Ascending aorta (tissue), 2 donors: Measurements from ENCODE around the gene METTL15. TPM values are rescaled to one million over a fixed set of nuclear protein-coding genes. Genes with fewer than 3 reads are reported as not detected.

Source experiments
- DNase-seq, 2 donors: peaks; one replicate each; pipeline ENCODE4 v3.0.0-alpha.2; 2019; ENCODE audit warnings: low spot score in 2 of 2
- H3K27ac ChIP-seq, 2 donors: fragments of 200-600 bp; sonication (generic); one replicate each; pipeline ENCODE4 v1.5.1; 2016 to 2017; ENCODE audit warnings: mild to moderate bottlenecking in 1 of 2
- H3K27me3 ChIP-seq: fragments of 200-600 bp; sonication (generic); one replicate; pipeline ENCODE4 v1.5.1; 2017
- H3K36me3 ChIP-seq, 2 donors: fragments of 200-600 bp; sonication (generic); one replicate each; pipeline ENCODE4 v1.5.1; 2016
- H3K4me1 ChIP-seq, 2 donors: fragments of 200-600 bp; sonication (generic); one replicate each; pipeline ENCODE4 v1.5.1; 2016 to 2017; ENCODE audit warnings: mild to moderate bottlenecking in 1 of 2
- H3K4me3 ChIP-seq, 2 donors: fragments of 200-600 bp; sonication (generic); one replicate each; pipeline ENCODE4 v1.5.1; 2016 to 2017; ENCODE audit warnings: mild to moderate bottlenecking in 1 of 2
- H3K9me3 ChIP-seq, 2 donors: fragments of 200-600 bp; sonication (generic); one replicate each; pipeline ENCODE4 v1.5.1; 2016
- CTCF ChIP-seq, 3 experiments: fragments of 200-600 bp in 2 of 3; fragments of 450-650 bp in 1 of 3; sonication (generic) in 2 of 3; IDR thresholded peaks; one replicate each; pipeline ENCODE4 v1.5.1; 2016 to 2019; ENCODE audit warnings: antibody characterized with exemption in 3 of 3, mild to moderate bottlenecking in 1 of 3, moderate library complexity in 1 of 3
- intact Hi-C: fragments of 100-400 bp; cut with DNase I; formaldehyde crosslinking; loops from one replicate; pipeline ENCODE4 v1.15.1; 2023
- total RNA-seq: library from RNA; depleted of rRNA; stranded (reverse); fragments of >200 nt; gene quantifications from one replicate; pipeline ENCODE4 v1.1.0, GENCODE V29; 2016

METTL15 gene
- total RNA-seq, 1 donor from 2014 or later: 0.32 TPM

DNA sequence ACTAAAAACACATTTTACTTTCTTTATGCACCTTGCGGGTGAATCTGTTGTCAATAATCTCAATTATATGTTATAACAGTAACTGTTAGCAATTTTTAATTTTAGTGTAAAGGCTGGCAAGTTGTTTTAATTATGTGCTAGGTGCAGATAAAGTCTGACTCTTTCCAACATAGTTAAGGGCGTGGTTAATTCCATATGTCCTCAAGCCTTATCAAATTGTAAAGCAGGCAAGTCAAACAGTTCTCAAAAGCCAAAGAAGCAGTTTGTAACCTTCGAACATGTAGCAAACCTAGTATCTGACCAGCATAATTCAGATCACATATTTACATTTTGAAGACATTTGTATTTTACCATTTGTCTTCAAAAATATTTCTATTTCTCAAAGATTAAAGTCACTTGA is 29.2 kb downstream of the METTL15 start:
- no peak for TF ChIP-seq CTCF (IDR thresholded peaks at IDR 0.05)
- DNase-seq: no peak
- Histone ChIP-seq H3K27ac (no peak overlapping the region), H3K9me3 (no peaks in the 10 kb centered on the region), H3K4me1 (no peaks in the 10 kb centered on the region), H3K27me3 (no peaks in the 10 kb centered on the region), H3K4me3 (no peak overlapping the region), H3K36me3 (peaks cover 0 to 10% of the 10 kb centered on the region in 2 donors)
- intact Hi-C loops: no loop called here

DNA sequence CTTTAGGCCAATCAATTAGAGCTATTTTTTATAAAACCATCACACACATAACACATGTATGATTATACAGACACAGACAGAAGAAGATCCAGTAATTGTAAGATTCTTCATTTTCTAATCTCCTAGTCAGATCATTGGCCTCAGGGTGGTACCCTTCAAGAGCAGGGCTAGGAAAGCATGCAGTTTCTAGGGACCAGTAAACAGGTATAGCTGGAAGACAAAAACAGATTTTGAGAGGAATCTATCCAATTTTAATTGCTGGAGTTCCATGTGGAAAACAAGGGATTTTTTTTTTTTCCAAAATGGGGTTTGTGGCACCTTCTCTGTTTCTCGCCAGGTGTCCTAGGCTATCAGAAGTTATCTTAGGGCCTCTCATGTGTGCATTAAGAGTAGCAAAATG is 29.6 kb downstream of the METTL15 start:
- Histone ChIP-seq H3K4me1 (no peaks in the 10 kb centered on the region), H3K27me3 (no peaks in the 10 kb centered on the region), H3K9me3 (no peaks in the 10 kb centered on the region), H3K36me3 (peaks cover 0 to 10% of the 10 kb centered on the region in 2 donors), H3K4me3 (no peak overlapping the region), H3K27ac (no peak overlapping the region)
- DNase-seq: no peak
- no peak for TF ChIP-seq CTCF (IDR thresholded peaks at IDR 0.05)
- intact Hi-C loops: no loop called here

DNA sequence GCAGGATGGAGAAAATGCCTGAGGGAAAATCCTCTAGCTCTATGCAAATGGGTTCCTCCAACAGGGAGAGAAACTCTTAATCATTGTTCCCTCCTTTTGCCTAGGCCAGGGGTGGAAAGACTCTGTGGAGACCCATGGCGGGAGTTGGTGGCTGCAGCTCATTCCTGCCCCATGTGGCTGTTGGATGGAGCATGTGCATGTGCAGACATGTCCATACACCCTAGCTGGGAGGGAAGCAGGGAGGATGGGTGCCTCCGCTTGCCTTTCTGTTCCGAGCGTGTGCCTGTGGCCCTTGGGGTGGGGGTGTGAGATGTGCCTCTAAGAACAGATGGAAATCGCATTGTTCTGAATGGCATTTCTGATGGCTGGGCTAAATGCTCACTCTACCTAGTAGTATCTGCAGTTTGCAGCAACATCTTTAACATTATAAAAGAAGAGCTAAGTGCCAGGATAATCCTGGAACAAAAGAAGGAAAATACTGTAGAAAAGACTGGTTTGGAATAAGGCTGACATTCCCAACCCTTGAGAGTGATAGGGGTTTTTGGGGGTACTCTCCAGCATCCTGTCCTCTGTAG is 31.7 kb downstream of the METTL15 start:
- TF ChIP-seq CTCF (IDR thresholded peaks at IDR 0.05): no peak
- no peaks in the 10 kb centered on the region for H3K9me3 ChIP-seq
- no peaks in the 10 kb centered on the region for H3K4me1 ChIP-seq
- no peaks in the 10 kb centered on the region for H3K27me3 ChIP-seq
- no peak for DNase-seq
- intact Hi-C loops: no loop called here
- no peak overlapping the region for H3K27ac ChIP-seq
- peaks cover 0 to 3% of the 10 kb centered on the region in 2 donors for H3K36me3 ChIP-seq
- H3K4me3 ChIP-seq: no peak overlapping the region

DNA sequence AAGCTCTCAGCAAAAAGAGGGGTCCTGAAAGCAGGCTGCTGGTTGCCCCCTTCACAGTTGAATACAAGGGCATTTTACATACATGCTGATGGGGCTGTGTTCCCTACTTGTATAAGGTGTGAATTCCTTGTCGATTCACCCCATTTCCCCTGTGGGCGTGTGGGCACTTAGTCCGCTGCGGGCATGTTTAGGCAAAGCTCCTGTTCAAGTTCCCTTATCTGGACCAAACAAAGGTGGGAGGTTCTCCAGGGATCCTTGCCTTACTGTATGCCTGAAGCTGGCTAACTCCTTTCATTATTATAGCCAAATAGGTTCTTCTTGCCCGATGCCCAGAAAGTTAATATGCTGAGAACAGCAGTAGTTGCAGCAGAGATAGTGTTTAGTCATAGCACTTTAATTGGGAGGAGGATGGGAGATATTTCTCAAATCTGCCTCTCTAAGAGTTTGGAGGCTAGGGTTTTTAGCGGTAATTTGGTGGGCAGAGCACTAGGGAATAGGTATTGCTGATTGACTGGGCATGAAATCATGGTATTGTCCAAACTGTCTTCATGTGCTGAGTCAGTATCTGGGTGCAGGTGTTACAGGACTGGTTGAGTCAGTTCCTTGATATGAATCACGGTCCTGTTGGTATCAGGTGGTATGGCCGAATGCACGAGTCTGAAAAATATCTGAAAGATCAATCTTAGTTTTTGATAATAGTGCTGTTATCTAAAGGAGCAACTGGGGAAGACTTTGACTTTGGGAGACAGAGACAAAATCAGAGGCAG is 32.7 kb downstream of the METTL15 start:
- Histone ChIP-seq H3K9me3 (no peaks in the 10 kb centered on the region), H3K27ac (no peak overlapping the region), H3K4me1 (no peaks in the 10 kb centered on the region), H3K4me3 (no peak overlapping the region), H3K36me3 (peaks cover 0 to 3% of the 10 kb centered on the region in 2 donors), H3K27me3 (no peaks in the 10 kb centered on the region)
- TF ChIP-seq CTCF (IDR thresholded peaks at IDR 0.05): no peak
- intact Hi-C loops: no loop called here
- no peak for DNase-seq

DNA sequence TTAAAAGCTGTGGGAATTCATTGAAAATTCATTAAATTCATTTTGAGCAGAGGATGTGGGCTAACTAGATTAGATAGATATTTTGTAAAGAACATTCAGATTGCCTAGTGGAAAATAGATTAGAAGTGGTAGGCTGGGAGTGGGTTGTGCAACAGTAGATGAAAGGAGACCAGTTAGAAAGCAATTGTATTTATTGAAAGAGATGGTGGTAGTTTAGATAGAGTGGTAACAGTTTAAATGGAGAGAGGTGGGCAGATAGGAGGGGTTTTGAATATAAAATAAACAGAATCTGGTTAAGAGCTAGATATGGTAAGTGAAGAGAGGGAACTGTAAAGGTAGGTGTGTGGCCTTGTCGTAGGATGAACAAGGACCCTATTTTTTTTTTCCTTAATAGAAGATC is 34.5 kb downstream of the METTL15 start:
- Histone ChIP-seq H3K27me3 (no peaks in the 10 kb centered on the region), H3K4me1 (no peaks in the 10 kb centered on the region), H3K27ac (no peak overlapping the region), H3K9me3 (no peaks in the 10 kb centered on the region), H3K36me3 (peaks cover 0 to 3% of the 10 kb centered on the region in 2 donors), H3K4me3 (no peak overlapping the region)
- no peak for DNase-seq
- TF ChIP-seq CTCF (IDR thresholded peaks at IDR 0.05): no peak
- intact Hi-C loops: no loop called here
